Measurements from ENCODE around the gene RAPGEFL1. TPM values are rescaled to one million over a fixed set of nuclear protein-coding genes. Genes with fewer than 3 reads are reported as not detected.

RAPGEFL1 gene
- total RNA-seq, 1 experiment from 2014 or later: 1.5 TPM

DNA sequence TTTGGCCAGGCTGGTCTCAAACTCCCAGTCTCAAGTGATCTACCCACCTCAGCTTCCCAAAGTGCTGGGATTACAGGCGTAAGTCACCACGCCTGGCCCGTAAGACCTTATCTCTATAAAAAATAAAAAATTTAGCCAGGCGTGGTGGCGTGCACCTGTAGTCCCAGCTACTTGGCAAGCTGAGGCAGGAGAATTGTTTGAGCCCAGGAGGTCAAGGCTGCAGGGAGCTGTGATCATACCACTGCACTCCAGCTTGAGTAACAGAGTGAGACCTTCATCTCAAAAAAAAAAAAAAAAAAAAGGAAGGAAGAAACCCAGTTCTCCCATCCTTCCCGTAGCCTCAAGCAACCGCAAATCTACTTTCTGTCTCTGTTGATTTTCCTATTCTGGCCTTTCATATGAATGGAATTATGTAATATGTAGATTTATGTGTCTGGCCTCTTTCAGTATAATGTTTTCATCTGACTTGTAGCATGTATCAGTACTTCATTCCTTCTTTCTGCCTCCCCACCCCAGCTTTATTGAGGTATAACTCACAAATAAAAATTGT is 25.8 kb upstream of the RAPGEFL1 start:
- TF ChIP-seq, protein P1, sequence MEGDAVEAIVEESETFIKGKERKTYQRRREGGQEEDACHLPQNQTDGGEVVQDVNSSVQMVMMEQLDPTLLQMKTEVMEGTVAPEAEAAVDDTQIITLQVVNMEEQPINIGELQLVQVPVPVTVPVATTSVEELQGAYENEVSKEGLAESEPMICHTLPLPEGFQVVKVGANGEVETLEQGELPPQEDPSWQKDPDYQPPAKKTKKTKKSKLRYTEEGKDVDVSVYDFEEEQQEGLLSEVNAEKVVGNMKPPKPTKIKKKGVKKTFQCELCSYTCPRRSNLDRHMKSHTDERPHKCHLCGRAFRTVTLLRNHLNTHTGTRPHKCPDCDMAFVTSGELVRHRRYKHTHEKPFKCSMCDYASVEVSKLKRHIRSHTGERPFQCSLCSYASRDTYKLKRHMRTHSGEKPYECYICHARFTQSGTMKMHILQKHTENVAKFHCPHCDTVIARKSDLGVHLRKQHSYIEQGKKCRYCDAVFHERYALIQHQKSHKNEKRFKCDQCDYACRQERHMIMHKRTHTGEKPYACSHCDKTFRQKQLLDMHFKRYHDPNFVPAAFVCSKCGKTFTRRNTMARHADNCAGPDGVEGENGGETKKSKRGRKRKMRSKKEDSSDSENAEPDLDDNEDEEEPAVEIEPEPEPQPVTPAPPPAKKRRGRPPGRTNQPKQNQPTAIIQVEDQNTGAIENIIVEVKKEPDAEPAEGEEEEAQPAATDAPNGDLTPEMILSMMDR (conservative IDR thresholded peaks at IDR 0.05; ENCODE audit: low read depth, low read length): no peak
- TF ChIP-seq EZH2phosphoT487 (IDR thresholded peaks at IDR 0.05; ENCODE audit: borderline replicate concordance, low read length) (no peak), EZH2 (IDR thresholded peaks at IDR 0.05; ENCODE audit: low read length, unreplicated experiment) (no peak)
- no TSS peak for BruUV-seq (replicated peaks)
- Histone ChIP-seq H2AFZ (ENCODE audit: low read length) (no peak overlapping the region), H3K36me3 (ENCODE audit: low read depth, low read length) (peaks cover 26% of the 10 kb centered on the region), H3K9ac (ENCODE audit: low read length) (no peak overlapping the region), H3K79me2 (ENCODE audit: low read length) (peaks cover 56% of the 10 kb centered on the region), H3K4me2 (ENCODE audit: low read length) (no peak overlapping the region), H3K9me3 (ENCODE audit: low read length) (no peaks in the 10 kb centered on the region), H3K27me3 (ENCODE audit: low read length) (no peaks in the 10 kb centered on the region), H3F3A (ENCODE audit: low read length, unreplicated experiment) (no peaks in the 10 kb centered on the region), H3K4me3 (ENCODE audit: low read length) (no peak overlapping the region), H3K27ac (ENCODE audit: low read length) (no peak overlapping the region), H3K9me2 (replicated peaks; ENCODE audit: low read length) (no peaks in the 10 kb centered on the region), H3K4me1 (ENCODE audit: insufficient read depth, low read length) (no peaks in the 10 kb centered on the region), H4K20me1 (ENCODE audit: low read length) (no peaks in the 10 kb centered on the region)
- ATAC-seq (no peak), DNase-seq (no peak)
- POLR2A ChIA-PET (ENCODE audit: unreplicated experiment): interaction anchor here (0.6 kb wide), 1 partner anchor 261 kb away, joined by 20 read pairs; no protein-coding TSS in a partner anchor
- CTCF ChIA-PET: no interaction called here
- intact Hi-C loops (cut with micrococcal nuclease): no loop called here

DNA sequence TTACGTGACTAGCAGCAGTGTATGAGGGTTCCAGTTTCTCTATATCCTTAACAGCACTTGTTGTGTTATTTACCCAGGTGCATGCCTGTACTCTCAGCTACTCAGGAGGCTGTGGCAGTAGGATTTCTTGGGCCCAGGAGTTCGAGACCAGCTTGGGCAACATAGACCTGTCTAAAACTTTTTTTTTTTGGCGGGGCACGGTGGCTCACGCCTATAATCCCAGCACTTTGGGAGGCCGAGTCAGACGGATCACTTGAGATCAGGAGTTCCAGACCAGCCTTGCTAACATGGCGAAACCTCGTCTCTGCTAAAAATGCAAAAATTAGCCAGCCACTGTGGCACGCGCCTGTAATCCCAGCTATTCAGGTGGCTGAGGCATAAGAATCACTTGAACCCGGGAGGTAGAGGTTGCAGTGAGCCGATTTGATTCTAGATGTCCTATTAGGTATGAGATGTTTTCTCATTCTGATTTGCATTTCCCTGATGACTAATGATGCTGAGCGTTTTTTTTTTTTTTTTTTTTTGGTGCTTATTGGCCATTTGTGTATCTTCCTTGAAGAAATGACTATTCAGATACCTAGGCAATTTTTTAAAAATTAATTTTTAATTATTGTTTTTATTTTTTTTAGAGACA is 23.6 kb upstream of the RAPGEFL1 start:
- Histone ChIP-seq H3K4me1 (ENCODE audit: insufficient read depth, low read length) (no peaks in the 10 kb centered on the region), H3K36me3 (ENCODE audit: low read depth, low read length) (peaks cover 26% of the 10 kb centered on the region), H3K9me3 (ENCODE audit: low read length) (no peaks in the 10 kb centered on the region), H3K27me3 (ENCODE audit: low read length) (no peaks in the 10 kb centered on the region), H3F3A (ENCODE audit: low read length, unreplicated experiment) (no peaks in the 10 kb centered on the region), H4K20me1 (ENCODE audit: low read length) (no peaks in the 10 kb centered on the region), H3K9me2 (replicated peaks; ENCODE audit: low read length) (no peaks in the 10 kb centered on the region), H3K79me2 (ENCODE audit: low read length) (peaks cover 45% of the 10 kb centered on the region), H3K27ac (ENCODE audit: low read length) (no peak overlapping the region), H3K4me3 (ENCODE audit: low read length) (no peak overlapping the region), H2AFZ (ENCODE audit: low read length) (no peak overlapping the region), H3K4me2 (ENCODE audit: low read length) (no peak overlapping the region), H3K9ac (ENCODE audit: low read length) (no peak overlapping the region)
- ChIA-PET CTCF (no interaction called here), POLR2A (ENCODE audit: unreplicated experiment) (no interaction called here)
- no peak for TF ChIP-seq EZH2phosphoT487 (IDR thresholded peaks at IDR 0.05; ENCODE audit: borderline replicate concordance, low read length)
- no peak for TF ChIP-seq EZH2 (IDR thresholded peaks at IDR 0.05; ENCODE audit: low read length, unreplicated experiment)
- TF ChIP-seq, protein P1 (conservative IDR thresholded peaks at IDR 0.05; ENCODE audit: low read depth, low read length): no peak
- DNase-seq (no peak), ATAC-seq (no peak)
- intact Hi-C loops (cut with micrococcal nuclease): no loop called here
- no TSS peak for BruUV-seq (replicated peaks)

DNA sequence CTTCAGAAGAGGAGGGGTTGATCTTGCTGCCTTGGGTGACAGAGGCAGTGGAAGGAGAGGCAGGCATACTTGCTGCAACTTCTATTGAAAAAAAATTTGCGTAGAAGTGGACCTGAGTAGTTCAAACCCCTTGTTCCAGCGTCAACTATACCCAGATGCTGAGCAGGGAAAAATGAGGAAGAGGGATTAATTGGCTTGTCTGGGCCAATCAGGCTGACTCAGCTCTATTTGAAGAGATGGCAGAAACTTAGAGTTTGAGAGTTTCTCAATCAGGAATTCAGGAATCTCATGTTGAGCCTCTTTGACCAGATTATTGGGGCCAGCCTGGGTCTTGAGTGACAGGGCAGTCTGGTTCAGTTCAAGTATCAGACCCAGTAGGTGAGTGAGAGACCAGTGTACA is 19.3 kb upstream of the RAPGEFL1 start:
- DNase-seq (no peak), ATAC-seq (no peak)
- TF ChIP-seq EZH2 (IDR thresholded peaks at IDR 0.05; ENCODE audit: low read length, unreplicated experiment) (no peak), EZH2phosphoT487 (IDR thresholded peaks at IDR 0.05; ENCODE audit: borderline replicate concordance, low read length) (no peak)
- TF ChIP-seq, protein P1 (conservative IDR thresholded peaks at IDR 0.05; ENCODE audit: low read depth, low read length): no peak
- H3K79me2 ChIP-seq (ENCODE audit: low read length): peaks cover 31% of the 10 kb centered on the region
- no peaks in the 10 kb centered on the region for H4K20me1 ChIP-seq (ENCODE audit: low read length)
- H3K4me1 ChIP-seq (ENCODE audit: insufficient read depth, low read length): no peaks in the 10 kb centered on the region
- no peak overlapping the region for H3K9ac ChIP-seq (ENCODE audit: low read length)
- intact Hi-C loops (cut with micrococcal nuclease): no loop called here
- H3K36me3 ChIP-seq (ENCODE audit: low read depth, low read length): peaks cover 31% of the 10 kb centered on the region; the same call in 1 of the 2 replicates
- no peak overlapping the region for H3K4me2 ChIP-seq (ENCODE audit: low read length)
- POLR2A ChIA-PET (ENCODE audit: unreplicated experiment): no interaction called here
- no peaks in the 10 kb centered on the region for H3F3A ChIP-seq (ENCODE audit: low read length, unreplicated experiment)
- no peaks in the 10 kb centered on the region for H3K9me2 ChIP-seq (replicated peaks; ENCODE audit: low read length)
- BruUV-seq (replicated peaks): no TSS peak
- H2AFZ ChIP-seq (ENCODE audit: low read length): no peak overlapping the region
- no peaks in the 10 kb centered on the region for H3K27me3 ChIP-seq (ENCODE audit: low read length)
- H3K9me3 ChIP-seq (ENCODE audit: low read length): no peaks in the 10 kb centered on the region
- CTCF ChIA-PET: no interaction called here
- H3K4me3 ChIP-seq (ENCODE audit: low read length): no peak overlapping the region
- H3K27ac ChIP-seq (ENCODE audit: low read length): no peak overlapping the region

Data from PC-3 (cell line).